Measurements from ENCODE around the gene TAOK2. TPM values are rescaled to one million over a fixed set of nuclear protein-coding genes. Genes with fewer than 3 reads are reported as not detected.

The TAOK2 gene
- total and polyA plus RNA-seq, 2 of the 13 experiments (the other 11 are each of a cell fraction or from before 2014, with no cell fraction given), result 17.4 to 43.2 TPM

DNA sequence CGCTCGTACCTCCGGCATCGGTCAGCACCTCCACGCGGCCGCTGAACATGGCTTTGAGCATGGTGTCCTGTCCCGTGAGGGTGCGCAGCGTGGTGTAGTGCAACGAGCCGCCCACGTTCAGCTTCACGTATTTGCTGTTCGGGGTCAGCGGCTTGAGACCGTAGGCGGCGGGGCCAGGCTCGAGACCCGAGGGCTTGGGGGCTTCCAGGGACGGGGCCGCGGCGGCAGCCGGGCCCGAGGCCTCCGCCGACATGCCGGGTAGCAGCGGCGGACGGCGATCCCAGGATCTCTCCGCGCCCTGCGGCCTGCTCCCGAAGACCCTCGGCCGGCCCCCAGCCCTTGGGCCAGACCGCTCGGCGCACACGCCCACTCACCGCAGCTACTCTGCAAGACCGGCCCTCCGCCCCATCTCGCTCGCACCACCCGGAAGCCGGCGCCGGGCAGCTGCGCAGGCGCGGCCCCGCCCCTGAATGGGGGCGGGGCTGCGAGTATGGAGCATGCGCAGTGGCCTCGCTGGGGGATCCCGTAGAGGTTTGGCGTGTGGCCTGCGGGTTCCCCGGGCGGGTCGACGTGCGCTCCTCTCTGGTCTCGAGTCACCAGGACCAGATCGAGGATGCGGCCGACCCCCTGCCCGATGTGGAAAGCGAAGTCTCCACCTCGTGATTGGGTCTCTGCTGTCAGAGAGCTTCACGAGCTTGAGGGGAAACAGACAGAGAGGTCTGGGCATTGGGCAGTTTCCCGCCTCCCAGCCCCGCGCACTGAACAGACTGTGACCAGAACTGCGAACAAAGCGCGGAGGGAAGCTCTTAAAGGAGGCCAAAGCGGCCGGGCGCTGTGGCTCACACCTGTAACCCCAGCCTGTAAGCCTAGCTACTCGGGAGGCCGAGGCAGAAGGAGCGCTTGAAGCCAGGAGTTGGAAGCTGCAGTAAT is 47.6 kb upstream of the TAOK2 start, which contains the start of gene KCTD13 (continued):
- TF ChIP-seq, protein P1, sequence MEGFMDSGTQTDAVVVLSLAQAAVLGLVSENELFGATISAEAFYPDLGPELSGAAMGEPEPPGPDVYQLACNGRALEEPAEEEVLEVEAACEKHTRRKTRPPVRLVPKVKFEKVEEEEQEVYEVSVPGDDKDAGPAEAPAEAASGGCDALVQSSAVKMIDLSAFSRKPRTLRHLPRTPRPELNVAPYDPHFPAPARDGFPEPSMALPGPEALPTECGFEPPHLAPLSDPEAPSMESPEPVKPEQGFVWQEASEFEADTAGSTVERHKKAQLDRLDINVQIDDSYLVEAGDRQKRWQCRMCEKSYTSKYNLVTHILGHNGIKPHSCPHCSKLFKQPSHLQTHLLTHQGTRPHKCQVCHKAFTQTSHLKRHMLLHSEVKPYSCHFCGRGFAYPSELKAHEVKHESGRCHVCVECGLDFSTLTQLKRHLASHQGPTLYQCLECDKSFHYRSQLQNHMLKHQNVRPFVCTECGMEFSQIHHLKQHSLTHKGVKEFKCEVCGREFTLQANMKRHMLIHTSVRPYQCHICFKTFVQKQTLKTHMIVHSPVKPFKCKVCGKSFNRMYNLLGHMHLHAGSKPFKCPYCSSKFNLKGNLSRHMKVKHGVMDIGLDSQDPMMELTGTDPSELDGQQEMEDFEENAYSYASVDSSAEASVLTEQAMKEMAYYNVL (CRISPR knock-in tag; IDR thresholded peaks at IDR 0.05; ENCODE audit: borderline replicate concordance), result no peak
- TF ChIP-seq ETV5 (CRISPR knock-in tag; IDR thresholded peaks at IDR 0.05; ENCODE audit: borderline replicate concordance) (0 out of 2 replicates have a peak, but pooled peaks have one; percentile 17), SRSF1 (optimal IDR thresholded peaks at IDR 0.05; ENCODE audit: low read depth, low read length) (peak; percentile 82), ZFX (CRISPR knock-in tag; IDR thresholded peaks at IDR 0.05; ENCODE audit: low read depth) (peak; percentile 97), EHMT2 (IDR thresholded peaks at IDR 0.05; ENCODE audit: borderline replicate concordance, low read depth, low read length) (no peak), KLF11 (CRISPR knock-in tag; IDR thresholded peaks at IDR 0.05) (peak; percentile 1), ZNF207 (IDR thresholded peaks at IDR 0.05; ENCODE audit: borderline replicate concordance) (no peak), NFIB (CRISPR knock-in tag; IDR thresholded peaks at IDR 0.05; ENCODE audit: borderline replicate concordance) (0 out of 2 replicates have a peak, but pooled peaks have one; percentile 32), BORCS8-MEF2B (CRISPR knock-in tag; IDR thresholded peaks at IDR 0.05) (peak; percentile 87; the same call in 1 of the 2 replicates), ZFP36L2 (CRISPR knock-in tag; IDR thresholded peaks at IDR 0.05) (no peak; the same call in 1 of the 2 replicates), ZNF160 (CRISPR knock-in tag; IDR thresholded peaks at IDR 0.05) (no peak; the same call in 1 of the 2 replicates), ZNF260 (CRISPR knock-in tag; IDR thresholded peaks at IDR 0.05; ENCODE audit: borderline replicate concordance, low read depth) (no peak), ETV6 (CRISPR knock-in tag; conservative IDR thresholded peaks at IDR 0.05) (no peak; the same call in 1 of the 2 replicates), SMYD3 (CRISPR knock-in tag; IDR thresholded peaks at IDR 0.05) (peak; percentile 89)
- TF ChIP-seq, protein P2, sequence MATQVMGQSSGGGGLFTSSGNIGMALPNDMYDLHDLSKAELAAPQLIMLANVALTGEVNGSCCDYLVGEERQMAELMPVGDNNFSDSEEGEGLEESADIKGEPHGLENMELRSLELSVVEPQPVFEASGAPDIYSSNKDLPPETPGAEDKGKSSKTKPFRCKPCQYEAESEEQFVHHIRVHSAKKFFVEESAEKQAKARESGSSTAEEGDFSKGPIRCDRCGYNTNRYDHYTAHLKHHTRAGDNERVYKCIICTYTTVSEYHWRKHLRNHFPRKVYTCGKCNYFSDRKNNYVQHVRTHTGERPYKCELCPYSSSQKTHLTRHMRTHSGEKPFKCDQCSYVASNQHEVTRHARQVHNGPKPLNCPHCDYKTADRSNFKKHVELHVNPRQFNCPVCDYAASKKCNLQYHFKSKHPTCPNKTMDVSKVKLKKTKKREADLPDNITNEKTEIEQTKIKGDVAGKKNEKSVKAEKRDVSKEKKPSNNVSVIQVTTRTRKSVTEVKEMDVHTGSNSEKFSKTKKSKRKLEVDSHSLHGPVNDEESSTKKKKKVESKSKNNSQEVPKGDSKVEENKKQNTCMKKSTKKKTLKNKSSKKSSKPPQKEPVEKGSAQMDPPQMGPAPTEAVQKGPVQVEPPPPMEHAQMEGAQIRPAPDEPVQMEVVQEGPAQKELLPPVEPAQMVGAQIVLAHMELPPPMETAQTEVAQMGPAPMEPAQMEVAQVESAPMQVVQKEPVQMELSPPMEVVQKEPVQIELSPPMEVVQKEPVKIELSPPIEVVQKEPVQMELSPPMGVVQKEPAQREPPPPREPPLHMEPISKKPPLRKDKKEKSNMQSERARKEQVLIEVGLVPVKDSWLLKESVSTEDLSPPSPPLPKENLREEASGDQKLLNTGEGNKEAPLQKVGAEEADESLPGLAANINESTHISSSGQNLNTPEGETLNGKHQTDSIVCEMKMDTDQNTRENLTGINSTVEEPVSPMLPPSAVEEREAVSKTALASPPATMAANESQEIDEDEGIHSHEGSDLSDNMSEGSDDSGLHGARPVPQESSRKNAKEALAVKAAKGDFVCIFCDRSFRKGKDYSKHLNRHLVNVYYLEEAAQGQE (IDR thresholded peaks at IDR 0.05; ENCODE audit: borderline replicate concordance in 1 of 2, low read depth in 1 of 2, low read length in 2 of 2), result peak in 1 of 2 experiments; percentile 20; a peak in 3 of 4 replicates
- TF ChIP-seq, protein P3, sequence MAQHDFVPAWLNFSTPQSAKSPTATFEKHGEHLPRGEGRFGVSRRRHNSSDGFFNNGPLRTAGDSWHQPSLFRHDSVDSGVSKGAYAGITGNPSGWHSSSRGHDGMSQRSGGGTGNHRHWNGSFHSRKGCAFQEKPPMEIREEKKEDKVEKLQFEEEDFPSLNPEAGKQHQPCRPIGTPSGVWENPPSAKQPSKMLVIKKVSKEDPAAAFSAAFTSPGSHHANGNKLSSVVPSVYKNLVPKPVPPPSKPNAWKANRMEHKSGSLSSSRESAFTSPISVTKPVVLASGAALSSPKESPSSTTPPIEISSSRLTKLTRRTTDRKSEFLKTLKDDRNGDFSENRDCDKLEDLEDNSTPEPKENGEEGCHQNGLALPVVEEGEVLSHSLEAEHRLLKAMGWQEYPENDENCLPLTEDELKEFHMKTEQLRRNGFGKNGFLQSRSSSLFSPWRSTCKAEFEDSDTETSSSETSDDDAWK (CRISPR knock-in tag; IDR thresholded peaks at IDR 0.05), result no peak
- TF ChIP-seq, protein P4, sequence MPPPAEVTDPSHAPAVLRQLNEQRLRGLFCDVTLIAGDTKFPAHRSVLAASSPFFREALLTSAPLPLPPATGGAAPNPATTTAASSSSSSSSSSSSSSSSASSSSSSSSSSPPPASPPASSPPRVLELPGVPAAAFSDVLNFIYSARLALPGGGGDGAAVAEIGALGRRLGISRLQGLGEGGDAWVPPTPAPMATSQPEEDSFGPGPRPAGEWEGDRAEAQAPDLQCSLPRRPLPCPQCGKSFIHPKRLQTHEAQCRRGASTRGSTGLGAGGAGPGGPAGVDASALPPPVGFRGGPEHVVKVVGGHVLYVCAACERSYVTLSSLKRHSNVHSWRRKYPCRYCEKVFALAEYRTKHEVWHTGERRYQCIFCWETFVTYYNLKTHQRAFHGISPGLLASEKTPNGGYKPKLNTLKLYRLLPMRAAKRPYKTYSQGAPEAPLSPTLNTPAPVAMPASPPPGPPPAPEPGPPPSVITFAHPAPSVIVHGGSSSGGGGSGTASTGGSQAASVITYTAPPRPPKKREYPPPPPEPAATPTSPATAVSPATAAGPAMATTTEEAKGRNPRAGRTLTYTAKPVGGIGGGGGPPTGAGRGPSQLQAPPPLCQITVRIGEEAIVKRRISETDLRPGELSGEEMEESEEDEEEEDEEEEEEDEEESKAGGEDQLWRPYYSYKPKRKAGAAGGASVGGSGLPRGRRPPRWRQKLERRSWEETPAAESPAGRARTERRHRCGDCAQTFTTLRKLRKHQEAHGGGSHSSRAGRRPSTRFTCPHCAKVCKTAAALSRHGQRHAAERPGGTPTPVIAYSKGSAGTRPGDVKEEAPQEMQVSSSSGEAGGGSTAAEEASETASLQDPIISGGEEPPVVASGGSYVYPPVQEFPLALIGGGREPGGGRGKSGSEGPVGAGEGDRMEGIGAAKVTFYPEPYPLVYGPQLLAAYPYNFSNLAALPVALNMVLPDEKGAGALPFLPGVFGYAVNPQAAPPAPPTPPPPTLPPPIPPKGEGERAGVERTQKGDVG (CRISPR knock-in tag; IDR thresholded peaks at IDR 0.05; ENCODE audit: borderline replicate concordance), result no peak; the same call in 1 of the 2 replicates

Measured in HepG2 (cell line).